ENCODE measurements around the gene CACNA2D2.

The CACNA2D2 gene

GRCh38 chr3:50480471-50480870 lies 23.0 kb downstream of the CACNA2D2 start:
- no peak overlapping the region for H3K9ac ChIP-seq
- H3K27me3 ChIP-seq (ENCODE audit: control insufficient read depth, insufficient read depth, low read length) = no peaks in the 10 kb centered on the region
- no peak for TF ChIP-seq CTCF (IDR thresholded peaks at IDR 0.05)
- H3K4me3 ChIP-seq (ENCODE audit: low read depth, low read length) = no peak overlapping the region
- H3K4me2 ChIP-seq (ENCODE audit: low read length) = no peak overlapping the region
- H2AFZ ChIP-seq = no peak overlapping the region
- no peaks in the 10 kb centered on the region for H3K9me3 ChIP-seq (ENCODE audit: control insufficient read depth, low read length)
- H3K27ac ChIP-seq = no peak overlapping the region
- H3K36me3 ChIP-seq (ENCODE audit: control insufficient read depth, insufficient read depth, low read length) = no peaks in the 10 kb centered on the region
- peaks cover 2% of the 10 kb centered on the region for H3K79me2 ChIP-seq
- no peaks in the 10 kb centered on the region for H3K4me1 ChIP-seq

DNA sequence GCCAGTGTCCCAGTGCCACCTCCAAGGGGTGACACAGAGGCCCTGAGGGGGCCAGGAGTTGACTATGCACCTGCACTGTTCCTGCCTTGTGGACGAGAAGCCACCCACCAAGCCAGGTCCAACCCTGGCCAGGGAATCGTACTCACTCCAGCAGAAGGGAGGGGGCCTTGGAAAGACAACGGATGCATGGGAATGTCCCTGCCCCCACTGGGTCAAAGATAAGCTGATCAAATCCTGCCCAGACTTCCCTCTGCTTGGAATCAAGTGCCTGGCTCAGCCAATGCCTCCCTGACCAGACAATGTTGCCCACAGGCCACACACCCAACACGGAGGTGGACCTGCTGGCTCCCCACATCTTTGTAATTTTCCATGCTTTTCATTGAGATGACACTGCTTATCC lies 23.9 kb downstream of the CACNA2D2 start:
- Histone ChIP-seq H3K27me3 (ENCODE audit: control insufficient read depth, insufficient read depth, low read length) (no peaks in the 10 kb centered on the region), H3K4me2 (ENCODE audit: low read length) (no peak overlapping the region), H3K4me1 (no peaks in the 10 kb centered on the region), H3K79me2 (peaks cover 2% of the 10 kb centered on the region), H3K9ac (no peak overlapping the region), H3K36me3 (ENCODE audit: control insufficient read depth, insufficient read depth, low read length) (no peaks in the 10 kb centered on the region), H2AFZ (no peak overlapping the region), H3K27ac (no peak overlapping the region), H3K4me3 (ENCODE audit: low read depth, low read length) (no peak overlapping the region), H3K9me3 (ENCODE audit: control insufficient read depth, low read length) (no peaks in the 10 kb centered on the region)
- no peak for TF ChIP-seq CTCF (IDR thresholded peaks at IDR 0.05)

- no peak overlapping the region for H3K9ac ChIP-seq
- H3K36me3 ChIP-seq (ENCODE audit: control insufficient read depth, insufficient read depth, low read length) = no peaks in the 10 kb centered on the region
- H3K27me3 ChIP-seq (ENCODE audit: control insufficient read depth, insufficient read depth, low read length) = no peaks in the 10 kb centered on the region
- no peak overlapping the region for H3K4me3 ChIP-seq (ENCODE audit: low read depth, low read length)
- peaks cover 2% of the 10 kb centered on the region for H3K79me2 ChIP-seq
- H3K9me3 ChIP-seq (ENCODE audit: control insufficient read depth, low read length) = no peaks in the 10 kb centered on the region
- no peak overlapping the region for H2AFZ ChIP-seq
- H3K4me1 ChIP-seq = peaks cover 7% of the 10 kb centered on the region
- H3K4me2 ChIP-seq (ENCODE audit: low read length) = no peak overlapping the region
- no peak overlapping the region for H3K27ac ChIP-seq
- no peak for TF ChIP-seq CTCF (IDR thresholded peaks at IDR 0.05)
Measured at GRCh38 chr3:50478671-50479260, 24.7 kb downstream of the CACNA2D2 start.

DNA sequence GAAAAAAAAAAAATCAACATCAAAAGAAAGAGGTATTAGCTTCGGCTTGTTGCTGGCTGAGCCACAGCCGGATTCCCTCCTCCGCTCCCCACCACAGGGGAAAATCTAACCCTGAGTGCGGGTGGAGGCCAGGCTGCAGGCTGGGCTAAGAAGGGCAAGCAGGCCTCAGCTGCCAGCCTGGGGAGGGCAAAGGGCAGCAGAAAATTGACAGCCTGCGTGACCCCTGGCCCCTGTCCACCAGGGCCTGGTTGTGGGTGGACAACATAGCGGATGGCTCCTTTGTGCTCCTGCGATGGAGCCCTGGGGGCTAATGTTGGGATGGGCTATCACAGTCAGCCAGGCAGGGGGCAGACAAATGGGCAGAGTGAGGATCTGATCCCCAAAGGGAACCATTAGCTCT lies 25.4 kb downstream of the CACNA2D2 start:
- Histone ChIP-seq H3K9me3 (ENCODE audit: control insufficient read depth, low read length) (no peaks in the 10 kb centered on the region), H3K4me1 (peaks cover 10% of the 10 kb centered on the region), H3K9ac (no peak overlapping the region), H3K36me3 (ENCODE audit: control insufficient read depth, insufficient read depth, low read length) (no peaks in the 10 kb centered on the region), H3K79me2 (peaks cover 2% of the 10 kb centered on the region), H3K27me3 (ENCODE audit: control insufficient read depth, insufficient read depth, low read length) (no peaks in the 10 kb centered on the region), H3K27ac (no peak overlapping the region), H3K4me2 (ENCODE audit: low read length) (no peak overlapping the region), H2AFZ (no peak overlapping the region), H3K4me3 (ENCODE audit: low read depth, low read length) (no peak overlapping the region)
- no peak for TF ChIP-seq CTCF (IDR thresholded peaks at IDR 0.05)

DNA sequence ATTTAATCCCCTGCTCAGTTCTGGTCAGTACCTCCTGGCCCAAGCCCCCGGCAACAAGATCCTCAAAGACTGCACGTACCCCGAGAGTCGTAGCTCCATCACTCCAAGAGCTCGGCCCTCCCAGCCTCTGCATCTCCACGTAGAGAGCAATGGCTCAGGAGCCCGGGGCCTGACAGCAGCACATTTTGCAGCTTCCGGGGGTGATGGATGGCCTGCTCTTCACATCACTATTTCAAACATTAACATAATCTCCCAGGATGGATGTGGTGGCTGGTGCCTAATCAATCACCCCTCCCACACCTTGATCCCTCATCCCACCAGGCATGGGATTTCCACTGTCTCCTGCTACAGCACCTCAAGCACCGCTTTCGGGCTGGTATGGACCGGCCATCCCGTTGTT lies 28.1 kb downstream of the CACNA2D2 start:
- H2AFZ ChIP-seq = no peak overlapping the region
- H3K4me1 ChIP-seq = peaks cover 14% of the 10 kb centered on the region
- H3K36me3 ChIP-seq (ENCODE audit: control insufficient read depth, insufficient read depth, low read length) = no peaks in the 10 kb centered on the region
- no peak overlapping the region for H3K4me2 ChIP-seq (ENCODE audit: low read length)
- H3K27me3 ChIP-seq (ENCODE audit: control insufficient read depth, insufficient read depth, low read length) = no peaks in the 10 kb centered on the region
- no peak for TF ChIP-seq CTCF (IDR thresholded peaks at IDR 0.05)
- no peak overlapping the region for H3K9ac ChIP-seq
- no peaks in the 10 kb centered on the region for H3K79me2 ChIP-seq
- H3K9me3 ChIP-seq (ENCODE audit: control insufficient read depth, low read length) = no peaks in the 10 kb centered on the region
- H3K27ac ChIP-seq = no peak overlapping the region
- H3K4me3 ChIP-seq (ENCODE audit: low read depth, low read length) = no peak overlapping the region

Data from parathyroid adenoma (tissue), 2 donors.